ENCODE measurements around the gene SNAP25.

The SNAP25 gene

DNA sequence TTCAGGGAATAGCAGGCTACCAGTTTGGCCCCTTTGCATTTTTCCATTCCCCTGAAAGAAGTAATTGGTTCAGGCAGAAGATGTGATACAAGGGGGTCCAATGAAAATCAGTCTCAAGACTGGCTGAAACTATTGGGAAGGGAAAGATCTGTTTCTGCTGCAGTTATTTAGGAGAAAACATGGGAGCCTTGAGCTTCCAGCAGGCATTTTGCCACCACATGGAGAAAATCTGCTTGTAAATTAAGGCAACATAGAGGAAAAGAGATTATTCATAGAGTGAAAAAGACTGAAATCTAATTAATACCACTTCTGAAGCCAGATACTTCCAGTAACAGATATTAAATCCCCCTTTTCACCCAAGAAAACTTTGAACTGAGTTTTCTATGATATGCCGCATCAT, 44.2 kb upstream of the SNAP25 start:
- no peaks in the 10 kb centered on the region for H3K9me3 ChIP-seq
- intact Hi-C loops (cut with DNase I; ENCODE audit: low total_unique reads) = loop anchor here (5.0 kb wide), 1 partner anchor 38 kb away; no protein-coding TSS in a partner anchor
- no peaks in the 10 kb centered on the region for H3K27me3 ChIP-seq
- no peak for DNase-seq
- no peaks in the 10 kb centered on the region for H3K36me3 ChIP-seq
- no peak overlapping the region for H3K27ac ChIP-seq
- peaks cover 0 to 15% (median 5%) of the 10 kb centered on the region in 4 donors for H3K4me1 ChIP-seq
- H3K4me3 ChIP-seq = no peak overlapping the region
- TF ChIP-seq, protein P1, sequence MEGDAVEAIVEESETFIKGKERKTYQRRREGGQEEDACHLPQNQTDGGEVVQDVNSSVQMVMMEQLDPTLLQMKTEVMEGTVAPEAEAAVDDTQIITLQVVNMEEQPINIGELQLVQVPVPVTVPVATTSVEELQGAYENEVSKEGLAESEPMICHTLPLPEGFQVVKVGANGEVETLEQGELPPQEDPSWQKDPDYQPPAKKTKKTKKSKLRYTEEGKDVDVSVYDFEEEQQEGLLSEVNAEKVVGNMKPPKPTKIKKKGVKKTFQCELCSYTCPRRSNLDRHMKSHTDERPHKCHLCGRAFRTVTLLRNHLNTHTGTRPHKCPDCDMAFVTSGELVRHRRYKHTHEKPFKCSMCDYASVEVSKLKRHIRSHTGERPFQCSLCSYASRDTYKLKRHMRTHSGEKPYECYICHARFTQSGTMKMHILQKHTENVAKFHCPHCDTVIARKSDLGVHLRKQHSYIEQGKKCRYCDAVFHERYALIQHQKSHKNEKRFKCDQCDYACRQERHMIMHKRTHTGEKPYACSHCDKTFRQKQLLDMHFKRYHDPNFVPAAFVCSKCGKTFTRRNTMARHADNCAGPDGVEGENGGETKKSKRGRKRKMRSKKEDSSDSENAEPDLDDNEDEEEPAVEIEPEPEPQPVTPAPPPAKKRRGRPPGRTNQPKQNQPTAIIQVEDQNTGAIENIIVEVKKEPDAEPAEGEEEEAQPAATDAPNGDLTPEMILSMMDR (IDR thresholded peaks at IDR 0.05) = no peak

- intact Hi-C loops (cut with DNase I; ENCODE audit: low total_unique reads) = no loop called here
- no peak for DNase-seq
- peaks cover 0 to 5% (median 4%) of the 10 kb centered on the region in 4 donors for H3K4me1 ChIP-seq
- no peak overlapping the region for H3K27ac ChIP-seq
- H3K27me3 ChIP-seq = no peaks in the 10 kb centered on the region
- TF ChIP-seq, protein P1 (IDR thresholded peaks at IDR 0.05) = no peak
- H3K4me3 ChIP-seq = no peak overlapping the region
- no peaks in the 10 kb centered on the region for H3K9me3 ChIP-seq
- no peaks in the 10 kb centered on the region for H3K36me3 ChIP-seq
These were observed 41.3 kb upstream of the SNAP25 start for GRCh38 chr20:10177326-10177725.

- no peaks in the 10 kb centered on the region for H3K4me1 ChIP-seq
- no peak overlapping the region for H3K27ac ChIP-seq
- H3K4me3 ChIP-seq = no peak overlapping the region
- H3K9me3 ChIP-seq = no peaks in the 10 kb centered on the region
- H3K27me3 ChIP-seq = no peaks in the 10 kb centered on the region
- intact Hi-C loops (cut with DNase I; ENCODE audit: low total_unique reads) = no loop called here
- no peaks in the 10 kb centered on the region for H3K36me3 ChIP-seq
- TF ChIP-seq, protein P1 (IDR thresholded peaks at IDR 0.05) = no peak
- no peak for DNase-seq
These were observed 40.5 kb upstream of the SNAP25 start for GRCh38 chr20:10178091-10178490.

- Histone ChIP-seq H3K27ac (no peak overlapping the region), H3K4me3 (no peak overlapping the region), H3K36me3 (no peaks in the 10 kb centered on the region), H3K9me3 (no peaks in the 10 kb centered on the region), H3K4me1 (no peaks in the 10 kb centered on the region), H3K27me3 (no peaks in the 10 kb centered on the region)
- DNase-seq = no peak
- TF ChIP-seq, protein P1 (IDR thresholded peaks at IDR 0.05) = no peak
- intact Hi-C loops (cut with DNase I; ENCODE audit: low total_unique reads) = no loop called here
These were observed 39.8 kb upstream of the SNAP25 start for GRCh38 chr20:10178727-10179313.

DNA sequence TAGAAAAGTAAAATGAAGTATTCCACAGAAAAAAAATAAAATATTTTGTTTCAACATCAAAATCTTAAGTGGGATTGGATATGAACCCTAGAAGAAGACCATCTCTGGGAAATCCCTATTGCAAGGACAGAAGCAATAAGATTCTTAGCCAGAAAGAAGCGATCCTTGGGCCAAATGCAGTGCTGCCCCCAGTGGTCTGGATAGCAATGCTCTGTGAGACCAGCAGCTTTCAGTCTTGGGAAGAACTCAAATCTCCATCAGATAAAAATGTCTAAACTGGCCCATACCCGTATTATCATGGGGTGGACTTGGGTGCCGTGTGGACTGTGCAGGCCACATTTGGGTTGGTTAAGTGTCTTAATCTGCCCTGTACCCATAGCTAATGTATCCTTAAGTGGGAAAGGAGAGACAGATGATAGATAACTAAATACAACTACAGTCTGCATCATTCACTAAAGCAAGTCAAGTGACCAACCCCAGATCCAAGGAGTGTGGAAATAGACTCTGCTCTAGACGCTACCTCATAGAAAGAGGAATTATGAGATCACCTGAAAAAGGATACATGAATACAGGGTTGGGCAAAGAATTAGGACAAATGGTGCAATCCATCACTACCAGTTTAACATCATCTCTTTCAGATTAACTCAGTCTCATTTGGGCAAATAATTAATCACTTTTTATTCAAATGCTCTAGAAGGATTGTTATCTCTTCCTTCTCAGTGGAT, 38.9 kb upstream of the SNAP25 start:
- peaks cover 0 to 4% (median 2%) of the 10 kb centered on the region in 3 donors for H3K9me3 ChIP-seq
- no peaks in the 10 kb centered on the region for H3K4me1 ChIP-seq
- no peaks in the 10 kb centered on the region for H3K27me3 ChIP-seq
- intact Hi-C loops (cut with DNase I; ENCODE audit: low total_unique reads) = no loop called here
- no peaks in the 10 kb centered on the region for H3K36me3 ChIP-seq
- TF ChIP-seq, protein P1 (IDR thresholded peaks at IDR 0.05) = no peak
- DNase-seq = no peak
- H3K4me3 ChIP-seq = no peak overlapping the region
- no peak overlapping the region for H3K27ac ChIP-seq
